MM.1S (cell line): ENCODE measurements around the gene MYMX.
A peak's percentile ranks its signal among the peaks of the same experiment; 100 is the strongest.

Experiments used
- DNase-seq: peaks from one replicate; pipeline ENCODE4 v3.0.0-alpha.2; 2015
- H2AFZ ChIP-seq: fragments of 300-600 bp; sonication (generic); 2 replicates; pipeline ENCODE4 v1.6.0; 2016; ENCODE audit warnings: antibody characterized with exemption, low read length
- H3F3A ChIP-seq: fragments of 300-600 bp; sonication (generic); 2 replicates; pipeline ENCODE4 v1.6.1; 2016; ENCODE audit warnings: mild to moderate bottlenecking, antibody characterized with exemption, low read length, moderate library complexity, mixed read lengths; ENCODE audit not compliant: insufficient read depth
- H3K27ac ChIP-seq: fragments of 300-600 bp; sonication (generic); 2 replicates; pipeline ENCODE4 v1.5.1; 2016; ENCODE audit warnings: mild to moderate bottlenecking, low read length
- H3K27me3 ChIP-seq: fragments of 300-600 bp; sonication (generic); replicated peaks from 2 replicates; pipeline ENCODE4 v1.6.0; 2016; ENCODE audit warnings: low read length; ENCODE audit not compliant: insufficient read depth
- H3K36me3 ChIP-seq: fragments of 300-600 bp; sonication (generic); replicated peaks from 2 replicates; pipeline ENCODE4 v1.6.1; 2016; ENCODE audit warnings: mild to moderate bottlenecking, low read length, mixed read lengths; ENCODE audit not compliant: insufficient read depth
- H3K4me1 ChIP-seq: fragments of 300-600 bp; sonication (generic); 2 replicates; pipeline ENCODE4 v1.6.1; 2016; ENCODE audit warnings: low read length, mixed read lengths
- H3K4me2 ChIP-seq: fragments of 300-600 bp; sonication (generic); 2 replicates; pipeline ENCODE4 v1.6.0; 2016; ENCODE audit warnings: low read depth, low read length
- H3K4me3 ChIP-seq: fragments of 300-600 bp; sonication (generic); 2 replicates; pipeline ENCODE4 v1.5.1; 2016; ENCODE audit warnings: low read length, mixed read lengths
- H3K79me2 ChIP-seq: fragments of 300-600 bp; sonication (generic); 2 replicates; pipeline ENCODE4 v1.6.1; 2016; ENCODE audit warnings: mixed run types, low read length, mixed read lengths
- H3K9ac ChIP-seq: fragments of 300-600 bp; sonication (generic); 2 replicates; pipeline ENCODE4 v1.6.1; 2016; ENCODE audit warnings: low read length, mixed read lengths
- H3K9me2 ChIP-seq: fragments of 300-600 bp; sonication (generic); replicated peaks from 2 replicates; pipeline ENCODE4 v1.6.1; 2016; ENCODE audit warnings: mild to moderate bottlenecking, low read length, mixed read lengths; ENCODE audit not compliant: insufficient read depth
- H3K9me3 ChIP-seq: fragments of 300-600 bp; sonication (generic); replicated peaks from 2 replicates; pipeline ENCODE4 v1.6.1; 2016; ENCODE audit warnings: mild to moderate bottlenecking, low read length, mixed read lengths; ENCODE audit not compliant: insufficient read depth
- H4K20me1 ChIP-seq: fragments of 300-600 bp; sonication (generic); 2 replicates; pipeline ENCODE4 v1.6.1; 2016; ENCODE audit warnings: mild to moderate bottlenecking, low read length, moderate library complexity, mixed read lengths; ENCODE audit not compliant: insufficient read depth
- EZH2 ChIP-seq: fragments of 300-600 bp; sonication (generic); optimal IDR thresholded peaks from 2 replicates; pipeline ENCODE3; 2017; ENCODE audit warnings: low read depth, mild to moderate bottlenecking, antibody characterized with exemption, low read length, mixed read lengths
- EZH2phosphoT487 ChIP-seq: fragments of 300-600 bp; sonication (generic); IDR thresholded peaks from 2 replicates; pipeline ENCODE4 v1.6.1; 2018; ENCODE audit warnings: antibody characterized with exemption, low read length
- TF ChIP-seq, protein P1 (sequence below): fragments of 300-600 bp; sonication (generic); IDR thresholded peaks from 2 replicates; pipeline ENCODE4 v1.5.1; 2016; ENCODE audit warnings: antibody characterized with exemption, low read length, mixed read lengths

The MYMX gene

DNA sequence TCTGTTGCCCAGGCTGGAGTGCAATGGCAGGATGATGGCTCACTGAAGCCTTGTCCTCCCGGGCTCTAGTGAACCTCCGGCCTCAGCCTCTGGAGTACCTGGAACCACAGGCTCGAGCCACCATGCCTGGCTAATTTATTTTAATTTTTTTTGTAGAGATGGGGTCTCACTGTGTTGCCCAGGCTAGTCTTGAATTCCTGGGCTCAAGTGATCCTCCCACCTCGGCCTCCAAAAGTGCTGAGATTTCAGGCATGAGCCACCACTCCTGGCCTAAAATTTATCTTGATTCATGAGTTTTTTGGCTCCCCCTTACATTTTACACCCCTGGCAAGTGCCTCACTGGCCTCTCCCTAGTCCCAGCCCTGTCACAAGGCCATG is 4.2 kb downstream of the MYMX start:
- H3K4me2 ChIP-seq = no peak overlapping the region
- H3K9ac ChIP-seq = peak overlapping the region; percentile 12; the same call in 1 of the 2 replicates
- H3K4me1 ChIP-seq = peaks cover 36% of the 10 kb centered on the region
- TF ChIP-seq EZH2 (no peak), EZH2phosphoT487 (no peak)
- TF ChIP-seq, protein P1, sequence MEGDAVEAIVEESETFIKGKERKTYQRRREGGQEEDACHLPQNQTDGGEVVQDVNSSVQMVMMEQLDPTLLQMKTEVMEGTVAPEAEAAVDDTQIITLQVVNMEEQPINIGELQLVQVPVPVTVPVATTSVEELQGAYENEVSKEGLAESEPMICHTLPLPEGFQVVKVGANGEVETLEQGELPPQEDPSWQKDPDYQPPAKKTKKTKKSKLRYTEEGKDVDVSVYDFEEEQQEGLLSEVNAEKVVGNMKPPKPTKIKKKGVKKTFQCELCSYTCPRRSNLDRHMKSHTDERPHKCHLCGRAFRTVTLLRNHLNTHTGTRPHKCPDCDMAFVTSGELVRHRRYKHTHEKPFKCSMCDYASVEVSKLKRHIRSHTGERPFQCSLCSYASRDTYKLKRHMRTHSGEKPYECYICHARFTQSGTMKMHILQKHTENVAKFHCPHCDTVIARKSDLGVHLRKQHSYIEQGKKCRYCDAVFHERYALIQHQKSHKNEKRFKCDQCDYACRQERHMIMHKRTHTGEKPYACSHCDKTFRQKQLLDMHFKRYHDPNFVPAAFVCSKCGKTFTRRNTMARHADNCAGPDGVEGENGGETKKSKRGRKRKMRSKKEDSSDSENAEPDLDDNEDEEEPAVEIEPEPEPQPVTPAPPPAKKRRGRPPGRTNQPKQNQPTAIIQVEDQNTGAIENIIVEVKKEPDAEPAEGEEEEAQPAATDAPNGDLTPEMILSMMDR = no peak
- H3K27ac ChIP-seq = peak overlapping the region; percentile 61; the same call in 1 of the 2 replicates
- no peak overlapping the region for H2AFZ ChIP-seq
- no peaks in the 10 kb centered on the region for H3K27me3 ChIP-seq
- H3K4me3 ChIP-seq = no peak overlapping the region
- peaks cover 28% of the 10 kb centered on the region for H3F3A ChIP-seq
- H3K9me2 ChIP-seq = no peaks in the 10 kb centered on the region
- H3K79me2 ChIP-seq = peaks cover 27% of the 10 kb centered on the region
- no peaks in the 10 kb centered on the region for H3K9me3 ChIP-seq
- DNase-seq = no peak
- no peaks in the 10 kb centered on the region for H4K20me1 ChIP-seq
- no peaks in the 10 kb centered on the region for H3K36me3 ChIP-seq

DNA sequence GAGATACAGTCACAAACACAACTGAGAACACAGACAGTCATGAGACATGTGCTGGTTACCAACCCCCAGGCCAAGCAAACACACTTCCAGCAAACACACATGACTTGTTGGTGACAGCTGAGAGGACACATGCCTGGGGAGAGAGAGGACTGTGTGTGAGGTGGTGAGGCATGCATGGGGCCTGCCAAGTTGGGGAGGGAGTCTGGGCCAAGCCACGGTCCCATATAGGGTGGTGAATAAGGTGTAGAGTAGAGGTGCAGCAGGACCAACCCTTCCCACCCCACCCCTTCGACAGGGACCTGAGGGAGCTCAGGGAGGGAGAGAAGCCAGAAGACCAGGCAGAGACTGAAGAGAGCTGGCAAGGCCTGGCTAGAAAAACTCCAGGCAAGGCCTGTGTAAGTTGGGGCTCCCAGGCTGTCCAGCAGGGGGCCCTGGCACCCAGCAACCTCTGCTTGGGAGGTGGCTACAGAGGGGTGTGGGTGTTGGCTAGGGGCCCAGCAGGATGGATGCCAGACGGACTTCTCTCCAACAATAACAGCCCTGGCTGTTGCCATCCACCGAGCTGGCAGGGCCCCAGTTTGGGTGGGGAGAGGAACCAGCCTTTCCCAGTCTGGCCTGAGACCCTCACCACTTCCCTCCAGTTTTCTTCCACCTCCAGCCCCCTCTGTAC is 4.7 kb downstream of the MYMX start:
- Histone ChIP-seq H3K36me3 (no peaks in the 10 kb centered on the region), H3K9me3 (no peaks in the 10 kb centered on the region), H3K9me2 (no peaks in the 10 kb centered on the region), H3K27me3 (no peaks in the 10 kb centered on the region), H3K4me1 (peaks cover 36% of the 10 kb centered on the region), H4K20me1 (no peaks in the 10 kb centered on the region), H3K4me3 (no peak overlapping the region), H2AFZ (no peak overlapping the region), H3K9ac (peak overlapping the region; percentile 12; the same call in 1 of the 2 replicates), H3F3A (peaks cover 28% of the 10 kb centered on the region), H3K4me2 (peak overlapping the region; percentile 21; the same call in 1 of the 2 replicates), H3K27ac (peak overlapping the region; percentile 61; the same call in 1 of the 2 replicates), H3K79me2 (peaks cover 32% of the 10 kb centered on the region)
- DNase-seq = peak; percentile 73
- TF ChIP-seq EZH2phosphoT487 (no peak), EZH2 (no peak)
- TF ChIP-seq, protein P1 = peak; percentile 75

DNA sequence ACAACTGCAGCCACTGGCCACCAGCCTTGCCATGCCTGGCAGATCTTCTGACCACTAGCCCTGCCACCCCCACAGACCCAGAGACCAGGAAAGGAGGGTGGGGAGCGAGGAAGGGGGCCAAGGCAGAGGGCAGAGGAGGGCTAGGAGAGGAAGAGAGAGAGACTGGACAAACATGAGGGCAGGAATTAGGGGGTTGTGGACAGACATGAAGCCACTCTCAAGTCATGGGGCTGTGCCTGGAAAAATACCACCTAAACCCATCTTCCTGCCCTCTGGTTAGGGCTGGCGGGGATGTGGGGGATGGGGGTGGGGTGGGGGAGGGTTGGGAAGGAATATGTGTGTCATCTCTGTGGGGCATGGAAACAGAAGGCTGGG is 5.2 kb downstream of the MYMX start:
- Histone ChIP-seq H3K4me2 (peak overlapping the region; percentile 21; the same call in 1 of the 2 replicates), H3K27ac (no peak overlapping the region)

More for the DNA sequence above, 5.2 kb downstream of the MYMX start:
- Histone ChIP-seq H3K9ac (no peak overlapping the region), H3K4me1 (peaks cover 36% of the 10 kb centered on the region), H3K36me3 (no peaks in the 10 kb centered on the region), H3K9me2 (no peaks in the 10 kb centered on the region), H3K4me3 (no peak overlapping the region), H3K79me2 (peaks cover 37% of the 10 kb centered on the region), H3K9me3 (no peaks in the 10 kb centered on the region), H3K27me3 (no peaks in the 10 kb centered on the region), H4K20me1 (no peaks in the 10 kb centered on the region), H3F3A (peaks cover 28% of the 10 kb centered on the region), H2AFZ (no peak overlapping the region)
- DNase-seq = no peak
- no peak for TF ChIP-seq EZH2
- TF ChIP-seq EZH2phosphoT487 = no peak
- TF ChIP-seq, protein P1 = no peak
